Measurements from ENCODE around the gene LRMDA. TPM values are rescaled to one million over a fixed set of nuclear protein-coding genes. Genes with fewer than 3 reads are reported as not detected.
A peak's percentile ranks its signal among the peaks of the same experiment; 100 is the strongest.

LRMDA gene
- total and polyA plus RNA-seq, 2 of the 8 experiments (the other 6 are each of a cell fraction or from before 2014, with no cell fraction given), result 0.86 to 2.8 TPM

DNA sequence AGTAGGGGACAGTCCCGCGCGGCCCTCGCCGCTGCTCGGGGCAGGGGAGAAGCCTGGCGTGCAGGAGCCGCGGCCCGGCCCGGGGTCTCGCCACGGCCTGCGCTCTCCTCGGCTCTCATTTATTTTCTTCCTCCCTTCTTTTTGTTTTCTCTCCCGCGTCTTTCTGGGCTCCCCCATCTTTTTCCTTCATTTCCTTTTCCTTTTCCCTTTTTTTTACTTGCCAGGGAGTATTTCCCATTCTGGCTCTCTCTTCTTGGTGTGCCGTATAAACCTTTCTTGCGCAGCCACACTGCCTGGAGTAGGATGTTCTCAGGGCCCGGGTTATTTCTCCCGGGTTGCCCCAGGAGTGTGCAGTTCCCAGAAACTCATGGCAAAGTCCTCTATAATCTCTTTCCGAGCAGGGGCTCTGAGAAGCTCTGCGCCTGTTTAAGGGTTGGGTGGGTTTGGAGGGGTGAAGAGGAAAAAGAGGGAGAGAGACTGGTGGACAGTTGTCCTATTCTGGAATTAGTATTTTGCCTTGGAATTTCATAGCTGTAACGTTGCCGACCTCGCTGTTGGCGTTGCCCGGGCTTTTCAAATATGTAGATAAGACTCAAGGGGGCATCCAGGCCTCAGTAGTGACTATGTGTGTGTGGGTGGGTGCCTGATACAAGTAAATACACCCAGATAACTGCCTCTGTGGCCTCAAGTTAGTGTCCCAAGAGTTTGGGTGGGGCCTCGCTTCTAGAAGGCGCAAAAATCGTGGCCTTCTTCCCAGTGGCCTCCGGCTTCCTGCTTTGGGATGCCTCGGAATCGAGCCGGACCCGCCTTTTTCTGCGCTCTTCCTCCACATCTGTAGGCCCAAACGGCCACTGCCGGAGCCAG lies 25.6 kb upstream of the LRMDA start:
- H3K23ac ChIP-seq (ENCODE audit: insufficient read length), result no peak overlapping the region
- peaks cover 28% of the 10 kb centered on the region for H3K23me2 ChIP-seq (ENCODE audit: low read depth, low read length)
- H2BK15ac ChIP-seq (ENCODE audit: low read length), result no peak overlapping the region
- no peak overlapping the region for H3K56ac ChIP-seq (replicated peaks; ENCODE audit: insufficient read length, low read depth, low read length)
- peaks cover 68 to 98% (median 88%) of the 10 kb centered on the region in 4 experiments for H3K27me3 ChIP-seq (replicated peaks in 1 of 4; ENCODE audit: control insufficient read depth in 3 of 4, extremely low read depth in 1 of 4, insufficient read depth in 3 of 4, low read length in 3 of 4)
- no peak overlapping the region for H4K5ac ChIP-seq (ENCODE audit: insufficient read length, low read depth, low read length)
- H3K4me3 ChIP-seq (ENCODE audit: extremely low read depth in 1 of 4, insufficient read depth in 2 of 4, low read depth in 3 of 4, low read length in 4 of 4), result peak overlapping the region in 1 of 4 experiments; percentile 64; a peak in 2 of 8 replicates
- H2AK5ac ChIP-seq (ENCODE audit: low read depth, low read length), result no peak overlapping the region
- no peaks in the 10 kb centered on the region; a peak in 1 of 4 replicates for H3K9me3 ChIP-seq (ENCODE audit: insufficient read depth in 2 of 2, low read depth in 1 of 2, low read length in 1 of 2)
- no peak overlapping the region for H3K4ac ChIP-seq (replicated peaks; ENCODE audit: insufficient read length, low read depth, low read length)
- peak; percentile 98 for TF ChIP-seq RNF2 (IDR thresholded peaks at IDR 0.05; ENCODE audit: borderline replicate concordance, low read depth, low read length, missing control alignments, poor library complexity, severe bottlenecking)
- TF ChIP-seq POLR2AphosphoS5 (IDR thresholded peaks at IDR 0.05; ENCODE audit: low read depth, low read length), result no peak
- peak; percentile 93 for TF ChIP-seq EZH2 (IDR thresholded peaks at IDR 0.05; ENCODE audit: low read depth, low read length, severe bottlenecking)
- DNase-seq (ENCODE audit: low read depth in 1 of 2, low spot score in 2 of 2), result no peak
- no peak overlapping the region for H3K9ac ChIP-seq (replicated peaks in 1 of 4; ENCODE audit: extremely low read depth in 1 of 4, low read depth in 3 of 4, low read length in 3 of 4)
- H3K79me2 ChIP-seq (ENCODE audit: control insufficient read depth in 1 of 2, insufficient read depth in 2 of 2, low read length in 2 of 2), result no peaks in the 10 kb centered on the region
- ChIA-PET POLR2A (ENCODE audit: partially characterized antibody) (interaction anchor here (0.9 kb wide), 1 partner anchor 10 kb away, joined by 3 read pairs; no protein-coding TSS in a partner anchor), CTCF (ENCODE audit: partially characterized antibody) (interaction anchor here (0.6 to 2.3 kb wide), 3 partner anchors 10 to 631 kb away, joined by 3 to 11 read pairs (median 3); no protein-coding TSS in a partner anchor)
- H2BK120ac ChIP-seq (replicated peaks; ENCODE audit: low read depth, low read length), result no peak overlapping the region
- no peak overlapping the region for H4K91ac ChIP-seq (replicated peaks; ENCODE audit: insufficient read length, low read length)
- no peak overlapping the region for H2BK20ac ChIP-seq (ENCODE audit: low read length)
- peaks cover 20 to 21% of the 10 kb centered on the region in 2 experiments for H4K20me1 ChIP-seq (replicated peaks in 1 of 2; ENCODE audit: control insufficient read depth in 1 of 2, insufficient read depth in 2 of 2, low read length in 2 of 2)
- no peaks in the 10 kb centered on the region for H3K79me1 ChIP-seq (ENCODE audit: low read depth, low read length)
- FAIRE-seq, result no peak
- 13% methylated on average over 38 of the region's 39 CpGs; no CpG with 5 or more reads in 1 of the 2 experiments for WGBS, 2 experiments (ENCODE audit: extremely low coverage in 1 of 2, insufficient coverage in 1 of 2, insufficient read length in 1 of 2, insufficient replicate concordance in 2 of 2, low coverage in 1 of 2, low lambda C conversion rate in 2 of 2, missing lambda C conversion rate in 1 of 2)
- H2BK12ac ChIP-seq (ENCODE audit: low read depth, low read length), result 0 out of 2 replicates have a peak overlapping the region, but pooled peaks have one; percentile 50
- no peak overlapping the region for H3K14ac ChIP-seq (ENCODE audit: insufficient read length)
- peak overlapping the region; percentile 92 to 97 for H3K4me2 ChIP-seq (ENCODE audit: insufficient read depth in 1 of 2, low read depth in 2 of 2, low read length in 2 of 2)
- H2AFZ ChIP-seq (ENCODE audit: low read length), result no peak overlapping the region
- no peak overlapping the region for H4K8ac ChIP-seq (ENCODE audit: extremely low read depth, insufficient read depth, low read length)
- no peak overlapping the region for H3K18ac ChIP-seq (ENCODE audit: extremely low read depth, low read length)
- peaks cover 0 to 10% (median 0%) of the 10 kb centered on the region in 4 experiments; a peak in 1 of 8 replicates for H3K36me3 ChIP-seq (ENCODE audit: control insufficient read depth in 2 of 4, insufficient read depth in 4 of 4, low read length in 3 of 4)
- peaks cover 8 to 27% (median 21%) of the 10 kb centered on the region in 4 experiments for H3K4me1 ChIP-seq (replicated peaks in 1 of 4; ENCODE audit: control insufficient read depth in 3 of 4, insufficient read depth in 4 of 4, low read length in 3 of 4)
- no peak overlapping the region for H2BK5ac ChIP-seq (ENCODE audit: low read depth, low read length)
- H3K27ac ChIP-seq (ENCODE audit: low read depth, low read length), result no peak overlapping the region
